H1 (cell line): ENCODE measurements around the gene TCERG1L. TPM values are rescaled to one million over a fixed set of nuclear protein-coding genes. Genes with fewer than 3 reads are reported as not detected.

Experiments
- BCL11A ChIP-seq, 2 experiments: IDR thresholded peaks; one replicate each; pipeline ENCODE4 v1.6.1; 2011; ENCODE audit warnings: low read depth in 2 of 2, low read length in 2 of 2, mild to moderate bottlenecking in 2 of 2
- TAF7 ChIP-seq: optimal IDR thresholded peaks from 2 replicates; pipeline ENCODE3; 2011; ENCODE audit warnings: low read depth, mild to moderate bottlenecking, inconsistent platforms, low read length, moderate library complexity, borderline replicate concordance
- polyA plus RNA-seq, 7 experiments: library from polyadenylated mRNA; depleted of rRNA in 3 of 7; stranded (reverse) in 5 of 7; unstranded in 2 of 7; fragments of >200 nt in 5 of 7; fragments of 200-250 nt in 2 of 7; gene quantifications; 1 replicate in 5 of 7; 2 replicates in 1 of 7; 4 replicates in 1 of 7; pipeline versions ENCODE4 v1.2.1 to v1.2.3, GENCODE V29; 2011 to 2013; ENCODE audit warnings: missing spikeins in 2 of 7, mixed read lengths in 2 of 7
- total RNA-seq: library from RNA; stranded (reverse); fragmentation: NEBNext Ultra II Directional; extraction: Animal tissue kit (Norgen Biotek cat#: 25700); gene quantifications from 2 replicates; pipeline ENCODE4 v1.2.1, GENCODE V29; 2021

Gene TCERG1L
- total and polyA plus RNA-seq, 2 of the 8 experiments (the other 6 are each of a cell fraction or from before 2014, with no cell fraction given) = 3.9 to 6.9 TPM

- TF ChIP-seq TAF7 (no peak), BCL11A (IDR thresholded peaks at IDR 0.05; ENCODE audit: low read depth in 2 of 2, low read length in 2 of 2) (no peak)
Observed at GRCh38 chr10:131221632-131222277, 89.8 kb downstream of the TCERG1L start (continued).
